GM19238 (cell line): ENCODE measurements around the gene POU6F1.
A peak's percentile ranks its signal among the peaks of the same experiment; 100 is the strongest.
"Not testable (repeated sequence)": the region's sequence is repeated elsewhere in the genome, so short reads cannot be mapped to it uniquely, and the experiment has no call there.

Experiments used
- DNase-seq: peaks from one replicate; pipeline ENCODE4 v3.0.0; 2011; ENCODE audit warnings: low spot score; ENCODE audit not compliant: insufficient read length

The POU6F1 gene

GRCh38 chr12:51217968-51218606 lies at the start of gene POU6F1:
Gene POU6F1, minus strand, starts transcription at chr12:51218062. Its CDS starts 11,226 bp downstream, at chr12:51206836.
- peak; percentile 90 for DNase-seq

GRCh38 chr12:51265024-51265423 lies 47.2 kb upstream of the POU6F1 start:
- DNase-seq = no peak

GRCh38 chr12:51264297-51264696 lies 46.4 kb upstream of the POU6F1 start:
- no peak for DNase-seq

GRCh38 chr12:51263341-51263740 lies 45.5 kb upstream of the POU6F1 start:
- DNase-seq = no peak

GRCh38 chr12:51262758-51263177 lies 44.9 kb upstream of the POU6F1 start:
- DNase-seq = no peak

- DNase-seq = not testable (repeated sequence)
These were observed 41.7 kb upstream of the POU6F1 start for GRCh38 chr12:51259600-51259999.

GRCh38 chr12:51254536-51254935 lies 36.7 kb upstream of the POU6F1 start:
- no peak for DNase-seq

- no peak for DNase-seq
These were observed 35.4 kb upstream of the POU6F1 start for GRCh38 chr12:51253276-51253675.

GRCh38 chr12:51247523-51248206 lies 29.8 kb upstream of the POU6F1 start:
- no peak for DNase-seq

- no peak for DNase-seq
These were observed 28.5 kb upstream of the POU6F1 start for GRCh38 chr12:51246254-51246853.

- DNase-seq = no peak
These were observed 27.8 kb upstream of the POU6F1 start for GRCh38 chr12:51245476-51246253.

- DNase-seq = no peak
These were observed 26.4 kb upstream of the POU6F1 start for GRCh38 chr12:51244269-51244668.

- no peak for DNase-seq
These were observed 25.0 kb upstream of the POU6F1 start for GRCh38 chr12:51242876-51243275.

- no peak for DNase-seq
These were observed 24.3 kb upstream of the POU6F1 start for GRCh38 chr12:51242120-51242519.

- no peak for DNase-seq
These were observed 23.1 kb upstream of the POU6F1 start for GRCh38 chr12:51240971-51241370.

GRCh38 chr12:51238510-51239334 lies 20.9 kb upstream of the POU6F1 start, which contains the start of gene DAZAP2:
Gene DAZAP2, plus strand, starts transcription at chr12:51238826. Its CDS starts 82 bp downstream, at chr12:51238908.
- peak; percentile 95 for DNase-seq

GRCh38 chr12:51238037-51238509 lies 20.2 kb upstream of the POU6F1 start:
- DNase-seq = peak; percentile 22

GRCh38 chr12:51234530-51234929 lies 16.7 kb upstream of the POU6F1 start:
- DNase-seq = no peak

GRCh38 chr12:51232642-51233041 lies 14.8 kb upstream of the POU6F1 start:
- DNase-seq = no peak

- no peak for DNase-seq
These were observed 11.4 kb upstream of the POU6F1 start for GRCh38 chr12:51229116-51229809.
